Mesendoderm (in vitro differentiated cells): ENCODE data around the gene SLC2A13.

ENCODE experiments used
- DNase-seq: peaks from one replicate; pipeline ENCODE4 v3.0.0; 2013
- H2AK5ac ChIP-seq: 2 replicates; pipeline ENCODE4 v1.6.1; 2013; ENCODE audit warnings: low read length, inconsistent platforms
- H2BK120ac ChIP-seq: 2 replicates; pipeline ENCODE4 v1.6.1; 2013; ENCODE audit warnings: low read depth, mild to moderate bottlenecking, low read length, moderate library complexity, mixed read lengths
- H2BK15ac ChIP-seq: replicated peaks from 2 replicates; pipeline ENCODE4 v1.6.1; 2013; ENCODE audit warnings: low read depth, mild to moderate bottlenecking, moderate library complexity
- H2BK5ac ChIP-seq: 2 replicates; pipeline ENCODE4 v1.6.1; 2013; ENCODE audit warnings: low read length, inconsistent platforms
- H3K18ac ChIP-seq: 2 replicates; pipeline ENCODE4 v1.6.1; 2013; ENCODE audit warnings: mild to moderate bottlenecking, low read length, mixed read lengths
- H3K23ac ChIP-seq: one replicate; pipeline ENCODE4 v1.6.1; 2013; ENCODE audit warnings: low read length
- H3K27ac ChIP-seq: 2 replicates; pipeline ENCODE4 v1.5.1; 2013; ENCODE audit warnings: low read depth, mild to moderate bottlenecking, inconsistent platforms, low read length, moderate library complexity
- H3K27me3 ChIP-seq: 2 replicates; pipeline ENCODE4 v1.6.1; 2013; ENCODE audit warnings: low read length, control low read depth, mild to moderate bottlenecking, inconsistent platforms; ENCODE audit not compliant: insufficient read depth, poor library complexity
- H3K36me3 ChIP-seq: 2 replicates; pipeline ENCODE4 v1.6.1; 2013; ENCODE audit warnings: low read length, inconsistent platforms; ENCODE audit not compliant: control insufficient read depth, insufficient read depth
- H3K4ac ChIP-seq: one replicate; pipeline ENCODE4 v1.6.1; 2013; ENCODE audit warnings: low read depth, mild to moderate bottlenecking, low read length, moderate library complexity
- H3K4me1 ChIP-seq: 2 replicates; pipeline ENCODE4 v1.6.1; 2013; ENCODE audit warnings: low read depth, low read length, inconsistent platforms; ENCODE audit not compliant: control insufficient read depth
- H3K4me2 ChIP-seq: 2 replicates; pipeline ENCODE4 v1.6.1; 2013; ENCODE audit warnings: low read length
- H3K4me3 ChIP-seq: 2 replicates; pipeline ENCODE4 v1.5.1; 2013; ENCODE audit warnings: mild to moderate bottlenecking, low read length
- H3K56ac ChIP-seq: one replicate; pipeline ENCODE4 v1.6.1; 2013; ENCODE audit warnings: low read length
- H3K79me1 ChIP-seq: 2 replicates; pipeline ENCODE4 v1.6.1; 2013; ENCODE audit warnings: low read length, inconsistent platforms
- H3K79me2 ChIP-seq: 2 replicates; pipeline ENCODE4 v1.6.1; 2013; ENCODE audit warnings: mild to moderate bottlenecking, low read length; ENCODE audit not compliant: control insufficient read depth, insufficient read depth
- H3K9ac ChIP-seq: 2 replicates; pipeline ENCODE4 v1.6.1; 2013; ENCODE audit warnings: low read length, inconsistent platforms
- H4K5ac ChIP-seq: one replicate; pipeline ENCODE4 v1.6.1; 2013; ENCODE audit warnings: low read length
- H4K8ac ChIP-seq: one replicate; pipeline ENCODE4 v1.6.1; 2013; ENCODE audit warnings: low read depth, mild to moderate bottlenecking, control low read depth, low read length, moderate library complexity
- WGBS: extraction: QIAGEN DNeasy Blood & Tissue Kit; methylation state at CpG from one replicate; pipeline ENCODE4 v1.1.7; 2013; ENCODE audit warnings: low lambda C conversion rate, missing lambda C conversion rate; ENCODE audit not compliant: insufficient coverage; ENCODE audit errors: extremely low coverage; 5-methylcytosine and 5-hydroxymethylcytosine counted together

Gene SLC2A13

DNA sequence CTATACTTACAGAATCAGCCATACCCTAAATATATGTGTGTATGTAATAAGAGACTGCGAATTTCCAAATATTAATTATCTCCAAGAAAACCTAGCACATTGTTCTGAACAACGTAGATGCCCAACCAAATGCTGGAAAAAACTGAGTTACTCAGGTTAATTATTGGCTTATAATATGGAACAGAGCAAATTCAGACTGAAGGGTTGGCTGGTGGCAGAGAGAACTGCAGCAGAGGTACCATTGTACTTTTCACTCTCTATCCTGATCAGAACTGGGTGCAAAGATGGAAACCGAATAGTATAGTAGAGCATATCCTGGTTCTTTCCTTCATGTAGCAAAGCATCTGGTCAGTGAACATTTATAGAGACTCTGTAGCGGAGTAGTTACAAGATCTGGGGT is 185.7 kb downstream of the SLC2A13 start:
- Histone ChIP-seq H3K4ac (no peak overlapping the region), H4K8ac (no peak overlapping the region), H3K9ac (no peak overlapping the region), H4K5ac (no peak overlapping the region), H3K4me2 (no peak overlapping the region), H2AK5ac (no peak overlapping the region), H2BK120ac (no peak overlapping the region), H3K4me3 (no peak overlapping the region), H3K79me2 (no peaks in the 10 kb centered on the region), H3K18ac (no peak overlapping the region), H3K56ac (no peak overlapping the region), H3K36me3 (no peaks in the 10 kb centered on the region), H2BK15ac (no peak overlapping the region), H3K4me1 (no peaks in the 10 kb centered on the region), H2BK5ac (no peak overlapping the region), H3K23ac (no peak overlapping the region), H3K27me3 (no peaks in the 10 kb centered on the region), H3K79me1 (no peaks in the 10 kb centered on the region), H3K27ac (no peak overlapping the region)
- WGBS = no CpG with 5 or more reads among the region's 4 CpGs
- DNase-seq = no peak

DNA sequence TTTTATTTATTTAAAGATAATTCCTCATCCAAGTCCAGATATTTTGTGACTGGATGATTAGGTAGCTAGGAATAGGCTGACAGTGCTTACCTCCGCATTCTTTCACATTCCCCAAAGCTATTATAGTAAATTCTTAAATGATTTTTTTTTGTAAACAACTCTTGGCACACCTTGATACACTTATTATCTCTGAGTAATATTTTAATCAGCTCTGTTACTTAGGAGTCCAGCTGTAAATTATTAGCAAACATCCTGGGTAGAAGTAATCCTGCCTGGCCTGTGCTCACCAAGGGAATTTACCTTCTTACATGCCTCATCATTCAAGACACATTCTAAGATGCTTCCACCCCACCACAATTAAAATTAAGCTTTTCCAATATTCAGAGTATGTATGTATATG is 186.1 kb downstream of the SLC2A13 start:
- Histone ChIP-seq H4K8ac (no peak overlapping the region), H3K27me3 (no peaks in the 10 kb centered on the region), H3K23ac (no peak overlapping the region), H3K18ac (no peak overlapping the region), H2BK120ac (no peak overlapping the region), H3K4ac (no peak overlapping the region), H3K79me1 (no peaks in the 10 kb centered on the region), H2BK15ac (no peak overlapping the region), H3K56ac (no peak overlapping the region), H2AK5ac (no peak overlapping the region), H3K4me2 (no peak overlapping the region), H3K4me3 (no peak overlapping the region), H3K79me2 (no peaks in the 10 kb centered on the region), H2BK5ac (no peak overlapping the region), H4K5ac (no peak overlapping the region), H3K4me1 (no peaks in the 10 kb centered on the region), H3K36me3 (no peaks in the 10 kb centered on the region), H3K27ac (no peak overlapping the region), H3K9ac (no peak overlapping the region)
- WGBS = no CpG with 5 or more reads among the region's 1 CpG
- DNase-seq = no peak

DNA sequence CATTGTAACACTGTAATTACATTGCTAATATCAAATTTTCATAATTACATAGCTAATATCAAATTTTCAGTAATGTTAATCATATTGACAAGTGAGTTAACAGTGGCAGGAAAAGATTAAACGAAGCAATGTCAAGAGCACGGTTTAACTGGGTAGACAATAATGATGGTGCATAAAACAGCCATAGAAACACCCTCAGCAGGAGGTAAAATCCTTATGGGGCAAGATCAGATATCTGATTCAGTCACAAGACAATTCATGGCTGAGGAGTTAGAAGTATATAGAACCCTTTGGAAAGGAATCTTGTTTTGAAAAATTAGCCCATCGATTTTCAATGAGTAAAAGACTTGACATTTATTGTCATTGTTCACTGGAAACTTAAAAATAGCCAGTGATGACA is 190.6 kb downstream of the SLC2A13 start:
- H3K4me2 ChIP-seq = no peak overlapping the region
- H3K18ac ChIP-seq = no peak overlapping the region
- H3K23ac ChIP-seq = no peak overlapping the region
- H4K8ac ChIP-seq = no peak overlapping the region
- H3K4me1 ChIP-seq = no peaks in the 10 kb centered on the region
- H2BK5ac ChIP-seq = no peak overlapping the region
- H3K27me3 ChIP-seq = no peaks in the 10 kb centered on the region
- no peak overlapping the region for H2BK120ac ChIP-seq
- no peak overlapping the region for H2BK15ac ChIP-seq
- no peaks in the 10 kb centered on the region for H3K79me1 ChIP-seq
- H3K27ac ChIP-seq = no peak overlapping the region
- DNase-seq = peak; percentile 2
- no peak overlapping the region for H4K5ac ChIP-seq
- no peak overlapping the region for H3K9ac ChIP-seq
- H3K4ac ChIP-seq = no peak overlapping the region
- no CpG with 5 or more reads among the region's 3 CpGs for WGBS
- H2AK5ac ChIP-seq = no peak overlapping the region
- H3K4me3 ChIP-seq = no peak overlapping the region
- no peaks in the 10 kb centered on the region for H3K36me3 ChIP-seq
- no peaks in the 10 kb centered on the region for H3K79me2 ChIP-seq
- no peak overlapping the region for H3K56ac ChIP-seq

DNA sequence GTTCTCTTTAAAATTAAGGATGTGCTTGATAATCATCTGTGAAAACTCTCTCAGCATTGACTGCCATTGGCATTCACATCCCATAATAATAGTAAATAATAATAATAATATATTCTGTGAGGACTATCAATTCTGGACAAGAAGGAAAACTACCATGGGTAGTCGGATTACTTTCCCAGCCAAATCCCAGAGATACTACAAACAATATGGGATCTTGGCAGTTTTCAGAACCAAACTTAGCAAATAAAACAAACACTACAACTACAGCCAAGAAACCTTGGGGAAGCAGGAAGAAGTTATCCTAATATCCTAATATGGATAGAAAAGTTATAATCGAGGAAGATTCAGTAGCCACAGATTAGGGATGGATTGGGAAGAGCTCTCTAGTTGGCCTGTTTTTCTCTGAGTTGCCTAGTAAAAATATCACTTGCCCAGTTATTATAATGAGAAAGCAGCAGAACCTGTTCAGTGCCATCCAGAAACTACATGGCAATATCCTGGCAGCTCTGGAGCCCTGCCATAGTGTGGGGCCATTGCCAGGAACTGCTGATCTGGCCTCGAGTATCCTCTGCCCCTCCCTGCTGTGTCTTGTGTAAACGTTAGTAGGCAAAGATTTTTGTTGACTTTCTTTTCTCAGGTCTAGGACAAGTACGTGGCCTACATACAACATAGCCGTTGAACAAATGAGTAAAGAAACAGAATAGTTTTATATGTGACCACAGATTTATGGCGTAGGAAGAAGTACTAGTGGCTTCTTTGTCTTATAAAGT is 193.5 kb downstream of the SLC2A13 start:
- peak; percentile 18 for DNase-seq
- H3K4ac ChIP-seq = no peak overlapping the region
- H3K4me2 ChIP-seq = no peak overlapping the region
- no CpG with 5 or more reads among the region's 7 CpGs for WGBS
- no peaks in the 10 kb centered on the region for H3K36me3 ChIP-seq
- no peaks in the 10 kb centered on the region for H3K79me1 ChIP-seq
- no peaks in the 10 kb centered on the region for H3K4me1 ChIP-seq
- H3K79me2 ChIP-seq = no peaks in the 10 kb centered on the region
- no peak overlapping the region for H4K5ac ChIP-seq
- no peak overlapping the region for H2BK5ac ChIP-seq
- H2AK5ac ChIP-seq = no peak overlapping the region
- no peak overlapping the region for H3K56ac ChIP-seq
- no peak overlapping the region for H2BK120ac ChIP-seq
- no peak overlapping the region for H3K23ac ChIP-seq
- H3K27me3 ChIP-seq = no peaks in the 10 kb centered on the region
- no peak overlapping the region for H4K8ac ChIP-seq
- H2BK15ac ChIP-seq = no peak overlapping the region
- H3K9ac ChIP-seq = no peak overlapping the region
- H3K27ac ChIP-seq = no peak overlapping the region
- H3K4me3 ChIP-seq = no peak overlapping the region
- H3K18ac ChIP-seq = no peak overlapping the region

DNA sequence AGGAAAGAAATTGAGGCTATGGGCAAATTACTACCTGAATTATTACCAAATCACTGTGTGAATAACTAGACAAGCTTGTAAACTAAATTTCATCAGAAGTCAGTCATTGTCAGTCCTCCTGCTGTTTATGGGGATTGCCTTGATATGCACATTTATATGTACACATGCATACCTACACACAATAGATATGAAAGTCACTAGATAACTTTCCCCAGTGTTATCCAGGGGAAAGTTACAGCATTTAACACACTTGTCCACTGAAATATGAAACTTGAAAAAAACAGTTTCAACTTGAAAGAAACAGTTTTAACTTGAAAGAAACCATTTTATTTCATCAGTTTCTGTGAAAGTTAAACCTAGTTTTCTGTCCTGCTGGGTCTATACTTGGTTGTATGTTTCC is 199.6 kb downstream of the SLC2A13 start:
- H3K27me3 ChIP-seq = no peaks in the 10 kb centered on the region
- H3K18ac ChIP-seq = no peak overlapping the region
- no peak overlapping the region for H2AK5ac ChIP-seq
- H3K23ac ChIP-seq = no peak overlapping the region
- no peak overlapping the region for H4K5ac ChIP-seq
- H3K4me3 ChIP-seq = no peak overlapping the region
- no peak overlapping the region for H2BK120ac ChIP-seq
- no peak overlapping the region for H3K9ac ChIP-seq
- no peak overlapping the region for H2BK15ac ChIP-seq
- no peak overlapping the region for H2BK5ac ChIP-seq
- H3K79me2 ChIP-seq = no peaks in the 10 kb centered on the region
- no peak overlapping the region for H3K4ac ChIP-seq
- H3K27ac ChIP-seq = no peak overlapping the region
- H3K79me1 ChIP-seq = no peaks in the 10 kb centered on the region
- H4K8ac ChIP-seq = no peak overlapping the region
- H3K4me1 ChIP-seq = no peaks in the 10 kb centered on the region
- no peak overlapping the region for H3K4me2 ChIP-seq
- no peak for DNase-seq
- H3K36me3 ChIP-seq = no peaks in the 10 kb centered on the region
- no peak overlapping the region for H3K56ac ChIP-seq

DNA sequence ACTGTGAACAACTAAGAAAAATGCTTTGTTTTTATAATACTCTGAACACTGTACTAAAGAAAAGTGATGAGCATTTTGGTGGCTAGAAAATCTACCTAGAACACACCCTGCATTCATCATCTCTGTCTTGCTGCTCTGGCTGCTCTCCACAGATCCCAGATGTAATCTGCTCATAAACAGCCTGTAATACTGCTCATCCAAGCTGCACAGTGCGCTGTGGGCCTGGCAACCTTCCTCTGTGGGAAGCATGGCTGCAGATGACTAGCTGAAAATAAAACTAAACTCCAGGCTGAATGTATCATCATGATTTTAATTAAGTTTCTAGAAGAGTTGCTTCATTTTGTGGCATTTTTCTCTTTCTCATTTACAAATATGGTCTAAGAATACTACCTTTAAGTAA is 200.7 kb downstream of the SLC2A13 start:
- H2BK120ac ChIP-seq = no peak overlapping the region
- H3K27me3 ChIP-seq = no peaks in the 10 kb centered on the region
- no peaks in the 10 kb centered on the region for H3K79me1 ChIP-seq
- no peak overlapping the region for H3K9ac ChIP-seq
- DNase-seq = no peak
- H3K4me1 ChIP-seq = no peaks in the 10 kb centered on the region
- no peak overlapping the region for H3K4ac ChIP-seq
- H4K8ac ChIP-seq = no peak overlapping the region
- no peak overlapping the region for H3K56ac ChIP-seq
- no peak overlapping the region for H2BK5ac ChIP-seq
- H3K23ac ChIP-seq = no peak overlapping the region
- no peak overlapping the region for H3K18ac ChIP-seq
- no peaks in the 10 kb centered on the region for H3K36me3 ChIP-seq
- no peak overlapping the region for H2AK5ac ChIP-seq
- WGBS = no CpG with 5 or more reads among the region's 1 CpG
- H3K27ac ChIP-seq = no peak overlapping the region
- no peak overlapping the region for H4K5ac ChIP-seq
- no peak overlapping the region for H2BK15ac ChIP-seq
- no peak overlapping the region for H3K4me2 ChIP-seq
- H3K4me3 ChIP-seq = no peak overlapping the region
- no peaks in the 10 kb centered on the region for H3K79me2 ChIP-seq
